HFFc6 (cell line): ENCODE data around the gene FOXC1. TPM values are rescaled to one million over a fixed set of nuclear protein-coding genes. Genes with fewer than 3 reads are reported as not detected.

ENCODE experiments used
- DNase-seq: peaks from one replicate; pipeline ENCODE4 v3.0.0-alpha.2; 2018
- H3K27ac Mint-ChIP-seq: 2 replicates; pipeline ENCODE4 v1.8.0; 2020; ENCODE audit warnings: mild to moderate bottlenecking, mixed read lengths
- H3K27me3 Mint-ChIP-seq: 2 replicates; pipeline ENCODE4 v1.8.0; 2021; ENCODE audit warnings: mild to moderate bottlenecking, moderate library complexity, mixed read lengths; ENCODE audit not compliant: insufficient read depth
- H3K36me3 Mint-ChIP-seq: 2 replicates; pipeline ENCODE4 v1.8.0; 2021; ENCODE audit warnings: low read depth, mixed read lengths
- H3K4me1 Mint-ChIP-seq: 2 replicates; pipeline ENCODE4 v1.8.0; 2020; ENCODE audit warnings: low read depth, mixed read lengths
- H3K4me3 Mint-ChIP-seq: 2 replicates; pipeline ENCODE4 v1.8.0; 2020; ENCODE audit warnings: mild to moderate bottlenecking, moderate library complexity, mixed read lengths
- H3K9me3 Mint-ChIP-seq: 2 replicates; pipeline ENCODE4 v1.8.0; 2020; ENCODE audit warnings: mild to moderate bottlenecking, mixed read lengths
- CTCF ChIP-seq: fragments of 200-600 bp; sonication (generic); IDR thresholded peaks from 2 replicates; pipeline ENCODE4 v1.5.0; 2021; ENCODE audit warnings: antibody characterized with exemption, mild to moderate bottlenecking
- long read RNA-seq: library from polyadenylated mRNA; unstranded; transcript quantifications from one replicate; pipeline ENCODE4 v2.0.0, GENCODE V29; 2019
- total RNA-seq, 6 experiments: library from RNA; stranded (reverse); fragmentation: NEBNext Ultra II Directional; extraction: Animal tissue kit (Norgen Biotek cat#: 25700); gene quantifications; 2 replicates in 1 of 6; 3 replicates in 5 of 6; pipeline ENCODE4 v1.2.3, GENCODE V29; 2021

Gene FOXC1
- 10 to 100 TPM; 15.8 to 18.0 (median 16.9) TPM for total RNA-seq
- long read RNA-seq, partial matches to known transcripts = 0 of 3 reads
- long read RNA-seq, other reads (novel, unspliced or antisense) = 0 of 3 reads

GRCh38 chr6:1609648-1610496 lies at the start of gene FOXC1:
TSS of gene FOXC1 (plus strand) at chr6:1609915. CDS start at chr6:1610446, 531 bp downstream.
- Mint-ChIP-seq H3K9me3 (no peaks in the 10 kb centered on the region), H3K27ac (peak within 1 kb of the TSS; percentile 92), H3K4me1 (peaks cover 55% of the 10 kb centered on the region), H3K27me3 (peaks cover 35% of the 10 kb centered on the region), H3K4me3 (peak within 1 kb of the TSS; percentile 96), H3K36me3 (peaks cover 37% of the 10 kb centered on the region)
- DNase-seq = peak; percentile 95
- TF ChIP-seq CTCF = no peak

- no peak overlapping the region for H3K4me3 Mint-ChIP-seq
- no peak for DNase-seq
- H3K9me3 Mint-ChIP-seq = no peaks in the 10 kb centered on the region
- H3K36me3 Mint-ChIP-seq = no peaks in the 10 kb centered on the region
- H3K27ac Mint-ChIP-seq = no peak overlapping the region
- peaks cover 1% of the 10 kb centered on the region; the same call in 1 of the 2 replicates for H3K4me1 Mint-ChIP-seq
- TF ChIP-seq CTCF = no peak
- peaks cover 3% of the 10 kb centered on the region; the same call in 1 of the 2 replicates for H3K27me3 Mint-ChIP-seq
Observed at GRCh38 chr6:1560281-1561058, 49.2 kb upstream of the FOXC1 start.

GRCh38 chr6:1561355-1561754 lies 48.4 kb upstream of the FOXC1 start:
- Mint-ChIP-seq H3K36me3 (no peaks in the 10 kb centered on the region), H3K9me3 (no peaks in the 10 kb centered on the region), H3K27me3 (peaks cover 3% of the 10 kb centered on the region; the same call in 1 of the 2 replicates), H3K4me3 (no peak overlapping the region), H3K4me1 (no peaks in the 10 kb centered on the region), H3K27ac (no peak overlapping the region)
- DNase-seq = no peak
- no peak for TF ChIP-seq CTCF

- no peak overlapping the region for H3K27ac Mint-ChIP-seq
- H3K4me1 Mint-ChIP-seq = no peaks in the 10 kb centered on the region
- no peak overlapping the region for H3K4me3 Mint-ChIP-seq
- DNase-seq = no peak
- H3K36me3 Mint-ChIP-seq = no peaks in the 10 kb centered on the region
- H3K27me3 Mint-ChIP-seq = peaks cover 3% of the 10 kb centered on the region
- no peaks in the 10 kb centered on the region for H3K9me3 Mint-ChIP-seq
- no peak for TF ChIP-seq CTCF
Observed at GRCh38 chr6:1562171-1562955, 47.4 kb upstream of the FOXC1 start.

GRCh38 chr6:1569377-1569776 lies 40.3 kb upstream of the FOXC1 start:
- H3K9me3 Mint-ChIP-seq = peaks cover 10% of the 10 kb centered on the region; the same call in 1 of the 2 replicates
- DNase-seq = no peak
- 0 out of 2 replicates have a peak, but pooled peaks cover 8% of the 10 kb centered on the region for H3K36me3 Mint-ChIP-seq
- peaks cover 3% of the 10 kb centered on the region for H3K27me3 Mint-ChIP-seq
- no peaks in the 10 kb centered on the region for H3K4me1 Mint-ChIP-seq
- no peak overlapping the region for H3K4me3 Mint-ChIP-seq
- no peak for TF ChIP-seq CTCF
- H3K27ac Mint-ChIP-seq = no peak overlapping the region
